GM19025 (cell line): ENCODE results near the gene AGXT.

Experiments
- ATAC-seq: cut with Tn5 transposase; IDR thresholded peaks from one replicate; pipeline ENCODE4 v1.9.1; 2021; ENCODE audit warnings: mild to moderate bottlenecking, low read depth, moderate library complexity; ENCODE audit not compliant: unreplicated experiment

Gene AGXT

DNA sequence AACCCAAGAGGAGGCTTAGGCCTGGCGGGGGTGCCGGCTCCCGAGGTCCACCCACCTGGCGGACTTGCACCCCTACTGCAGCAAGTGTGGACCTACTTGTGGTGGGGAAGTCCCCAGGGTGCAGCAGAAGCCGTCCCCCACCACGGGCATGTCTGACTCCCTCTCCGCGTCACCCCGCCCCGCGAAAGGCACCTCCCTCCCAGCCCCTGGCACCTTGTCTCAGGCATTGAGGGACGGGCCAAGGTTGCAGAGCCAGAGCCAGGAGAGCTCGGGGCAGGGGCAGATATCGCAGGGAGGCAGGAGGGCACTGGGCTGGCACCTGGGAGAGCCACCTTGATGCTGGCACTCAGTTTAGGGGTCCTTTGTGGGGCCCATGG is 56.6 kb downstream of the AGXT start:
- no peak for ATAC-seq

DNA sequence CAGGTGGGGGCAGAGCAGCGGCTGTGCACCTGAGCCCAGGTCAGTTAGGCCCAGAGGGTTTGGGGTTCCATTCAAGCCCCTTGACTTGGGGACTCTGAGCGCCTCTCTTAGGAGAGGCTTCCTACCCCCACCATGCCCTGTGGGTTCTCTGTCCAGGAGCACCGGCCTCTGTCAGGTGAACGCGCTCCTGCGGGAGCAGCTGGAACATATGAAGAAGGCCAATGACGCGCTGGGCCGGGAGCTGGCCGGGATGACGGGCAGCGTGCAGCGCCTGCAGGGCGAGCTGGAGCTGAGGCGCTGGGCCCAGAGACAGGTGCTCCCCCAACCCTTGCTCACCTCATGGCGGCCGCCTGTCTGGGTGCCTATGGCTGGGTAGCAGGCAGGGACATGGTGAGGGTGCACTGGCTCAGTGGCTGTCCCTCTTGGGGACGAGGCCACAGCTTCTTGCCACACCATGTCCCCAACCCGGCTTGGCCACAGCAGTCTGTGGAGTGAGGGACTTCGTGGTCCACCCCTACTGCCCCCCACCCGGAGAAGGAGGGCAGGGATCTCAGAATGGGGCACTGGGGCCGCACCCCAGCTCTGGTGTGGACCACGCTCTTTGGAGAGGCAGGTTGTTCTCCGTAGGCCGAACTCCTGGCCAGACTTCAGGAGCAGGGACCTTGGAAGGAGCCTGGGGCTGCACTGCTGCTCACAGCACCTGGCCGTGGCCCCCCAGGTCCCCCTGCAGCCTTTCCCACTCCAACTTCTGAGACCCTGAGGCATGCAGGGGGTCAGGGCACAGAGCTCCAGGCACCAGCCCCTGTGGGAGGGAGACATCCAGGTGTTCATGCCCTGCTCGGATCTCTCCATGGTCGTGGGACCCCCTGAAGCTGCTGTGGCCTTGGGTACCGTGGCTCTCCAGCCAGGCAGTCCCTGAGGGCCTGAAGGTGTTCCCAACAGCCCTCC is 57.2 kb downstream of the AGXT start:
- no peak for ATAC-seq

DNA sequence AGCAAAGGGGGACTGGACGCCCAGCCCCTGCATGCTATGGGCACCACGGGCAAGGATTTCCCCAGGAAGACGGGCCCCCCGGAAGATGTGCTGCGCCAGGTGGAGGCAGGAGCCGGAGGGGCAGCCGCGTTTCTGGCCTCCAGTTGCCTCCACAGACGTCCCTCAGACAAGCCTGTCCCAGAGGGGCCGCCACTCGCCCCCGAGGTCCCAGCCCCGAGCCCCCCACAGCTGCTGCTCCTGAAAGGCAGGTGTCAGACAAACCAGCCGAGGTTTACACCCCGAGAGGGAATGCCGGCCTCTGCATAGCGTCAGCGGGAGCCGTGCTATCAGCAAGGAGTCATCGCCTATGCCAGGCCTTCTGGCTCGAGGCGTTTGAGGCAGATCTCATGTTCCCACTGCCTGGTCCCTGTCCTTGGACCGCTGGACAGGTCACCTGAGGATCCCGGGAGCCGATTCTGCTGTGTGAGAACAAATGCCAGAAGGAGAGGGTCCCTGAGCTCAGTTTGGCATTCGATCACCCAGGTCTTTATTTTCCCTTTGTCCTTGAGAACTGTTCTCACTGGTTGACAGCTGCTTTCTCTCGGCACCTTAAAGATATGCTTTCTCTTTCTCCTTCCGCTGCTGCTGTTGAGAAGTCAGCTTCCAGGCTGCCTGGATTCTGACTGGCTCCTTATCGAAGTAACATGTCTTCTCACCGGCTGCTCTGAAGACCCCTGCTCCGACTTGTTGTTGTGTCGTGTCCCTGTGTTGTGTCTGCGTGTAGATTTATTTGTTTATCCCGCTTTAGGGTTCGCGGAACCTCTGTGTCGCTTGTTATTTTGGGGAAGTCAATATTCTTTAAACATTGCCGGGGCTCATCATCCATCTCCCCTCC is 58.1 kb downstream of the AGXT start:
- ATAC-seq: no peak

GRCh38 chr2:240927390-240927781 is 58.8 kb downstream of the AGXT start:
- no peak for ATAC-seq

- no peak for ATAC-seq
Observed at GRCh38 chr2:240928476-240929363, 60.1 kb downstream of the AGXT start.

DNA sequence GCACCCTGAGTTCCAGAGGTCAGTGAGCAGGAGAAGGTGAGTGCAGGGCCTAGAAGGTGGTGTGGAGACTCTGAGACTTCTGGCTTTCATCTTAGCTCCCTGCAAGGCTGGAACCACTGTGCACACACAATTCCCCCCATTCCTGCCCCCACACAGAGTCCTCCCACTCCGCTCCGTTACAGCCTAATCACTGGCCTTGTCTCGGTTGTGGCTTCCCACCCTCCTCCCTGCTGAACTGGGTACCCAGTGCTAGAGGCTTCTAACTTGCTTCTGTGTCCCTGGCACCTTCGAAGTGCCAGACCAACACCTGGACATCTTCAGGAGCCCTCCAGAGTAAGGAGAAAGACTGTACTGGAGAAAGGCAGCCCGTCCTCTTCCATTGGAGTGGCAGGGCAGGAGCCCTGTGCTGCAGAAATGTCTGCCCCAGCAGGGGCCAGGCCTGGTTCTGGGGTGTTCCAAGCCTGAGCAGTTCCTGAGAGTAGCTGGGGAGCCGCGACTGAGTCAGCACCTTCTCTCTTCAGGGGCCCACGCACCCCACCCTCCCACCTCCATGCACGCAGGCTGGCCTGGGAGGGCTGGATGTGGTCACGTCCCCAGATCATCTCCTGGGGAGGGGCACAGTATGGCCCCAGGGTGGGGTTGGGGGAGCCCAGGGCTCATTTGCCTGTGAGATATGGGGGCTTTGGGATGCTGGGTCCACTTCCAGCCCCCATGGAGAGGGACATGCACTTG is 60.9 kb downstream of the AGXT start:
- no peak for ATAC-seq
